ENCODE data around the gene NACC1.

- no peak for TF ChIP-seq CTCF (conservative IDR thresholded peaks at IDR 0.05; ENCODE audit: low read length)
- TF ChIP-seq EZH2phosphoT487 (IDR thresholded peaks at IDR 0.05; ENCODE audit: borderline replicate concordance): no peak
Measured at GRCh38 chr19:13189600-13189999, 71.5 kb downstream of the NACC1 start.

Measured in Loucy (cell line).